Fibroblast of lung (primary cell): ENCODE data around the gene STXBP5L.
"Not testable (repeated sequence)": the region's sequence is repeated elsewhere in the genome, so short reads cannot be mapped to it uniquely, and the experiment has no call there.

Experiments used
- EZH2 ChIP-seq: IDR thresholded peaks from 2 replicates; pipeline ENCODE4 v1.5.1; 2012; ENCODE audit warnings: low read length, control low read depth, mild to moderate bottlenecking; ENCODE audit errors: missing control alignments
- TF ChIP-seq, protein P1 (sequence below), 2 donors: IDR thresholded peaks in 1 of 2; conservative IDR thresholded peaks in 1 of 2; 1 replicate in 1 of 2; 2 replicates in 1 of 2; pipeline ENCODE4 v1.5.1; 2011 to 2012; ENCODE audit warnings: low read length in 2 of 2, control low read depth in 1 of 2, inconsistent platforms in 1 of 2, low read depth in 1 of 2, mild to moderate bottlenecking in 1 of 2

DNA sequence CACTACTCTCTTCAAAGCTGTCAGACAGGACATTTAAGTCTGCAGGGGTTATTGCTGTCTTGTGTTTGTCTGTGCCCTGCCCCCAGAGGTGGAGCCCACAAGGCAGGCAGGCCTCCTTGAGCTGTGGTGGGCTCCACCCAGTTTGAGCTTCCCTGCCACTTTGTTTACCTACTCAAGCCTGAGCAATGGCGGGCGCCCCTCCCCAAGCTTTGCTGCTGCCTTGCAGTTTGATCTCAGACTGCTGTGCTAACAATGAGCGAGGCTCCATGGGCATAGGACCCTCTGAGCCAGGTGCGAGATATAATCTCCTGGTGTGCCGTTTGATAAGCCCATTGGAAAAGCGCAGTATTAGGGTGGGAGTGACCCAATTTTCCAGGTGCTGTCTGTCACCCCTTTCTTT is 6.3 kb upstream of the STXBP5L start:
- TF ChIP-seq, protein P1, sequence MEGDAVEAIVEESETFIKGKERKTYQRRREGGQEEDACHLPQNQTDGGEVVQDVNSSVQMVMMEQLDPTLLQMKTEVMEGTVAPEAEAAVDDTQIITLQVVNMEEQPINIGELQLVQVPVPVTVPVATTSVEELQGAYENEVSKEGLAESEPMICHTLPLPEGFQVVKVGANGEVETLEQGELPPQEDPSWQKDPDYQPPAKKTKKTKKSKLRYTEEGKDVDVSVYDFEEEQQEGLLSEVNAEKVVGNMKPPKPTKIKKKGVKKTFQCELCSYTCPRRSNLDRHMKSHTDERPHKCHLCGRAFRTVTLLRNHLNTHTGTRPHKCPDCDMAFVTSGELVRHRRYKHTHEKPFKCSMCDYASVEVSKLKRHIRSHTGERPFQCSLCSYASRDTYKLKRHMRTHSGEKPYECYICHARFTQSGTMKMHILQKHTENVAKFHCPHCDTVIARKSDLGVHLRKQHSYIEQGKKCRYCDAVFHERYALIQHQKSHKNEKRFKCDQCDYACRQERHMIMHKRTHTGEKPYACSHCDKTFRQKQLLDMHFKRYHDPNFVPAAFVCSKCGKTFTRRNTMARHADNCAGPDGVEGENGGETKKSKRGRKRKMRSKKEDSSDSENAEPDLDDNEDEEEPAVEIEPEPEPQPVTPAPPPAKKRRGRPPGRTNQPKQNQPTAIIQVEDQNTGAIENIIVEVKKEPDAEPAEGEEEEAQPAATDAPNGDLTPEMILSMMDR (conservative IDR thresholded peaks at IDR 0.05 in 1 of 2, IDR thresholded peaks at IDR 0.05 in 1 of 2; ENCODE audit: low read depth in 1 of 2, low read length in 2 of 2) = not testable (repeated sequence)
- not testable (repeated sequence) for TF ChIP-seq EZH2
